Measurements from ENCODE around the gene THAP3. TPM values are rescaled to one million over a fixed set of nuclear protein-coding genes. Genes with fewer than 3 reads are reported as not detected.

The THAP3 gene
- total and polyA plus RNA-seq, 9 of the 15 experiments (the other 6 are each of a cell fraction or from before 2014, with no cell fraction given): 1.9 to 31.2 (median 18.2) TPM

DNA sequence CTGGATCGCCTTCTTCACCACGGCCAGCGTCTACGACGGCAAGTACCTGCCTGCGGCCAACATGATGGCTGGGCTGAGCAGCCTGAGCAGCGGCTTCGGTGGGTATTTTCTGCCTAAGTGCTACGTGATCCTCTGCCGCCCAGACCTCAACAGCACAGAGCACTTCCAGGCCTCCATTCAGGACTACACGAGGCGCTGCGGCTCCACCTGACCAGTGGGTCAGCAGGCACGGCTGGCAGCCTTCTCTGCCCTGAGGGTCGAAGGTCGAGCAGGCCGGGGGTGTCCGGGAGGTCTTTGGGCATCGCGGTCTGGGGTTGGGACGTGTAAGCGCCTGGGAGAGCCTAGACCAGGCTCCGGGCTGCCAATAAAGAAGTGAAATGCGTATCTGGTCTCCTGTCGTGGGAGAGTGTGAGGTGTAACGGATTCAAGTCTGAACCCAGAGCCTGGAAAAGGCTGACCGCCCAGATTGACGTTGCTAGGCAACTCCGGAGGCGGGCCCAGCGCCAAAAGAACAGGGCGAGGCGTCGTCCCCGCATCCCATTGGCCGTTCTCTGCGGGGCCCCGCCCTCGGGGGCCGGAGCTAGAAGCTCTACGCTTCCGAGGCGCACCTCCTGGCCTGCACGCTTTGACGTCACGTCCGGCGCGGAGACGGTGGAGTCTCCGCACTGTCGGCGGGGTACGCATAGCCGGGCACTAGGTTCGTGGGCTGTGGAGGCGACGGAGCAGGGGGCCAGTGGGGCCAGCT, 45.1 kb upstream of the THAP3 start, which contains the start of gene ZBTB48 (continued):
- TF ChIP-seq, protein P1, sequence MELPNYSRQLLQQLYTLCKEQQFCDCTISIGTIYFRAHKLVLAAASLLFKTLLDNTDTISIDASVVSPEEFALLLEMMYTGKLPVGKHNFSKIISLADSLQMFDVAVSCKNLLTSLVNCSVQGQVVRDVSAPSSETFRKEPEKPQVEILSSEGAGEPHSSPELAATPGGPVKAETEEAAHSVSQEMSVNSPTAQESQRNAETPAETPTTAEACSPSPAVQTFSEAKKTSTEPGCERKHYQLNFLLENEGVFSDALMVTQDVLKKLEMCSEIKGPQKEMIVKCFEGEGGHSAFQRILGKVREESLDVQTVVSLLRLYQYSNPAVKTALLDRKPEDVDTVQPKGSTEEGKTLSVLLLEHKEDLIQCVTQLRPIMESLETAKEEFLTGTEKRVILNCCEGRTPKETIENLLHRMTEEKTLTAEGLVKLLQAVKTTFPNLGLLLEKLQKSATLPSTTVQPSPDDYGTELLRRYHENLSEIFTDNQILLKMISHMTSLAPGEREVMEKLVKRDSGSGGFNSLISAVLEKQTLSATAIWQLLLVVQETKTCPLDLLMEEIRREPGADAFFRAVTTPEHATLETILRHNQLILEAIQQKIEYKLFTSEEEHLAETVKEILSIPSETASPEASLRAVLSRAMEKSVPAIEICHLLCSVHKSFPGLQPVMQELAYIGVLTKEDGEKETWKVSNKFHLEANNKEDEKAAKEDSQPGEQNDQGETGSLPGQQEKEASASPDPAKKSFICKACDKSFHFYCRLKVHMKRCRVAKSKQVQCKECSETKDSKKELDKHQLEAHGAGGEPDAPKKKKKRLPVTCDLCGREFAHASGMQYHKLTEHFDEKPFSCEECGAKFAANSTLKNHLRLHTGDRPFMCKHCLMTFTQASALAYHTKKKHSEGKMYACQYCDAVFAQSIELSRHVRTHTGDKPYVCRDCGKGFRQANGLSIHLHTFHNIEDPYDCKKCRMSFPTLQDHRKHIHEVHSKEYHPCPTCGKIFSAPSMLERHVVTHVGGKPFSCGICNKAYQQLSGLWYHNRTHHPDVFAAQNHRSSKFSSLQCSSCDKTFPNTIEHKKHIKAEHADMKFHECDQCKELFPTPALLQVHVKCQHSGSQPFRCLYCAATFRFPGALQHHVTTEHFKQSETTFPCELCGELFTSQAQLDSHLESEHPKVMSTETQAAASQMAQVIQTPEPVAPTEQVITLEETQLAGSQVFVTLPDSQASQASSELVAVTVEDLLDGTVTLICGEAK (IDR thresholded peaks at IDR 0.05): peak; percentile 90
- TF ChIP-seq, protein P1 (CRISPR knock-in tag; IDR thresholded peaks at IDR 0.05): 0 out of 2 replicates have a peak, but pooled peaks have one; percentile 28
- TF ChIP-seq JUNB (CRISPR knock-in tag; conservative IDR thresholded peaks at IDR 0.05): no peak
- TF ChIP-seq JUN (IDR thresholded peaks at IDR 0.05; ENCODE audit: borderline replicate concordance, low read depth, low read length): no peak
- no peak for TF ChIP-seq JUN (CRISPR knock-in tag; IDR thresholded peaks at IDR 0.05; ENCODE audit: borderline replicate concordance)
- TF ChIP-seq OTX1 (CRISPR knock-in tag; IDR thresholded peaks at IDR 0.05): no peak
- no peak for TF ChIP-seq TEAD4 (IDR thresholded peaks at IDR 0.05; ENCODE audit: low read length)
- TF ChIP-seq TEAD4 (CRISPR knock-in tag; IDR thresholded peaks at IDR 0.05; ENCODE audit: borderline replicate concordance): 0 out of 2 replicates have a peak, but pooled peaks have one; percentile 2
- TF ChIP-seq RFX7 (CRISPR knock-in tag; IDR thresholded peaks at IDR 0.05): no peak
- TF ChIP-seq ZBTB7A (IDR thresholded peaks at IDR 0.05; ENCODE audit: borderline replicate concordance, control insufficient read depth, low read depth, low read length): 0 out of 2 replicates have a peak, but pooled peaks have one; percentile 13
- no peak for TF ChIP-seq COPS2 (conservative IDR thresholded peaks at IDR 0.05)
- peak; percentile 90 for TF ChIP-seq CXXC5 (CRISPR knock-in tag; IDR thresholded peaks at IDR 0.05)
- TF ChIP-seq ZNF695 (CRISPR knock-in tag; IDR thresholded peaks at IDR 0.05): no peak
- TF ChIP-seq, protein P2, sequence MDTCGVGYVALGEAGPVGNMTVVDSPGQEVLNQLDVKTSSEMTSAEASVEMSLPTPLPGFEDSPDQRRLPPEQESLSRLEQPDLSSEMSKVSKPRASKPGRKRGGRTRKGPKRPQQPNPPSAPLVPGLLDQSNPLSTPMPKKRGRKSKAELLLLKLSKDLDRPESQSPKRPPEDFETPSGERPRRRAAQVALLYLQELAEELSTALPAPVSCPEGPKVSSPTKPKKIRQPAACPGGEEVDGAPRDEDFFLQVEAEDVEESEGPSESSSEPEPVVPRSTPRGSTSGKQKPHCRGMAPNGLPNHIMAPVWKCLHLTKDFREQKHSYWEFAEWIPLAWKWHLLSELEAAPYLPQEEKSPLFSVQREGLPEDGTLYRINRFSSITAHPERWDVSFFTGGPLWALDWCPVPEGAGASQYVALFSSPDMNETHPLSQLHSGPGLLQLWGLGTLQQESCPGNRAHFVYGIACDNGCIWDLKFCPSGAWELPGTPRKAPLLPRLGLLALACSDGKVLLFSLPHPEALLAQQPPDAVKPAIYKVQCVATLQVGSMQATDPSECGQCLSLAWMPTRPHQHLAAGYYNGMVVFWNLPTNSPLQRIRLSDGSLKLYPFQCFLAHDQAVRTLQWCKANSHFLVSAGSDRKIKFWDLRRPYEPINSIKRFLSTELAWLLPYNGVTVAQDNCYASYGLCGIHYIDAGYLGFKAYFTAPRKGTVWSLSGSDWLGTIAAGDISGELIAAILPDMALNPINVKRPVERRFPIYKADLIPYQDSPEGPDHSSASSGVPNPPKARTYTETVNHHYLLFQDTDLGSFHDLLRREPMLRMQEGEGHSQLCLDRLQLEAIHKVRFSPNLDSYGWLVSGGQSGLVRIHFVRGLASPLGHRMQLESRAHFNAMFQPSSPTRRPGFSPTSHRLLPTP (IDR thresholded peaks at IDR 0.05; ENCODE audit: borderline replicate concordance, extremely low read depth, insufficient read length): no peak
- TF ChIP-seq FOXJ2 (tag; IDR thresholded peaks at IDR 0.05): peak; percentile 78; the same call in 1 of the 2 replicates
- peak; percentile 89 for TF ChIP-seq POLR2B (IDR thresholded peaks at IDR 0.05; ENCODE audit: low read depth, partially characterized antibody)
- TF ChIP-seq SREBF2 (CRISPR knock-in tag; IDR thresholded peaks at IDR 0.05): no peak

Data from K562 (cell line).